ENCODE results near the gene LINS1. TPM values are rescaled to one million over a fixed set of nuclear protein-coding genes. Genes with fewer than 3 reads are reported as not detected.
A peak's percentile ranks its signal among the peaks of the same experiment; 100 is the strongest.

The LINS1 gene
- total RNA-seq, 2 donors from 2014 or later: 50.0 to 53.5 TPM

DNA sequence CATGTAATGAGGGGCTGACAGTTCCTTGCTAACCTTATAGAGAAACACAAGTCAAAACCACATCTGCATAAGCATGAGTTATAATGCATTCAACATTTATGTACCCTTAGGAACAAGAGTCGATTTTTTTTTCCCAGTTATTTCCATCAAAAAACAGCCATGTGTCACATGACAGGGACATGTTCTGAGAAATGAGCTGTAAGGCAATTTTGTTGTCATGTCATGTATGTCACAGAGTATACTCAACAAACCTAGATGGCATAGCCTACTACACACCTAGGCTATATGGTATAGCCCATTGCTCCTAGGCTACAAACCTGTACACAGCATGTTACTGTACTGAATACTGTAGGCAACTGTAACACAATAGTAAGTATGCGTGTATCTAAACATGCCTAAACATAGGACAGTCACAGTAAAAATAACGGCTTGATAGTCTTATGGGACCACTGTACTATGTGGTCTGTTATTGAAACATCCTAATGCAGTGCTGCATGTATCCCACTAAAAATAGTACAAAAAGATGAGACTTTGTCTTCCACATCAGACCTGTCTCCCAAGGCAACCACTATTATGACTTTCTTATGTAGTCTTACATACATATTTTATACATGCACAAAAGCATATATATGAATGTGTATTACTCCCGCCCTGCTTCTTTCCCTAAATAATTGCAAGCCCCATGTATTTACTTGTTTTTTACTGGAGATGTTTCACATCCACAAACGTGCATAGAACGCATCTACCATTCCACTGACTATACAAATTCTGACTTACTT, 34.9 kb downstream of the LINS1 start:
- Mint-ChIP-seq H3K36me3 (ENCODE audit: low read depth) (peaks cover 5% of the 10 kb centered on the region), H3K4me1 (peaks cover 30% of the 10 kb centered on the region), H3K27me3 (no peaks in the 10 kb centered on the region), H3K4me3 (no peak overlapping the region), H3K27ac (no peak overlapping the region)
- DNase-seq: no peak
- no peak for ATAC-seq
- no peaks in the 10 kb centered on the region for H3K9me3 ChIP-seq (ENCODE audit: control insufficient read depth, low read length, poor library complexity, severe bottlenecking)

DNA sequence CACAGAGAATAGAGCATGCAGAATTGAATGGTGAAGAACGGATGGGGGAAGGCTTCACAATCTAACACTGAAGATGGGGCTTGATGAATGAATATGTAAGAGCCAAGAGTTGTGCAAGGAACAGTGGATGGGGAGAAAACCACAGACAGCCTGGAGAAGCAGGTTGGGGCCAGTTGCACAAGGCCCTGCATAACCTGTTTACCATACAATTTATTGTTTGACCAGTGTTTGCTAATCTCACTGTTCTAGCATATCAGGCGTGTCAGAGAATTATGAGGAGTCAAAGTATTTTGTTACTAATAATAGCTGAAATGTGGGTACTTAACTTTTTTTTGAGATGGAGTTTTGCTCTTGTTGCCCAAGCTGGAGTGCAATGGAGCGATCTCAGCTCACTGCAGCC, 36.4 kb downstream of the LINS1 start:
- H3K9me3 ChIP-seq (ENCODE audit: control insufficient read depth, low read length, poor library complexity, severe bottlenecking): no peaks in the 10 kb centered on the region
- Mint-ChIP-seq H3K4me3 (no peak overlapping the region), H3K27ac (no peak overlapping the region), H3K4me1 (peaks cover 23% of the 10 kb centered on the region), H3K36me3 (ENCODE audit: low read depth) (peaks cover 6% of the 10 kb centered on the region), H3K27me3 (no peaks in the 10 kb centered on the region)
- ATAC-seq (no peak), DNase-seq (no peak)

DNA sequence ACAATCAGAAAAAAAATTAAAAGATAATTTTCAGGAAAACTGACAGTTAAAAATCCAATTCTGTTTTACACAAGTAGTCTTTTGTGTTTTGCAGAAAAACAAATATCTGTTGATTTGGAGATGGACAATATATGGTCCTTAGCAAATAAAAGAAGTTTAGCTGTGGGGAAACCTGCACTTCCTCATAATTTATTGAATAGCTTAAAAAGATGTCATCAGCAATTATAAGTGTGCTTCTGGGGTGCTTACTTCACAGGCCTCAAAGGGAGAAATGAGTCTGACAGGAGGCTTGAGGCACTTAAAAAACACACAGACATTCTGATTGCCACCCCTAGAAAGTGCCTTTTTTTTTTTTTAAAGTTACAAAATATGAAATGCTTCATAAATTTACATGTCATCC, 41.7 kb downstream of the LINS1 start:
- no peak for DNase-seq
- H3K4me1 Mint-ChIP-seq: peaks cover 14% of the 10 kb centered on the region
- H3K9me3 ChIP-seq (ENCODE audit: control insufficient read depth, low read length, poor library complexity, severe bottlenecking): no peaks in the 10 kb centered on the region
- peak overlapping the region; percentile 53 for H3K27ac Mint-ChIP-seq
- H3K4me3 Mint-ChIP-seq: no peak overlapping the region
- no peaks in the 10 kb centered on the region for H3K27me3 Mint-ChIP-seq
- peaks cover 5% of the 10 kb centered on the region for H3K36me3 Mint-ChIP-seq (ENCODE audit: low read depth)
- no peak for ATAC-seq

DNA sequence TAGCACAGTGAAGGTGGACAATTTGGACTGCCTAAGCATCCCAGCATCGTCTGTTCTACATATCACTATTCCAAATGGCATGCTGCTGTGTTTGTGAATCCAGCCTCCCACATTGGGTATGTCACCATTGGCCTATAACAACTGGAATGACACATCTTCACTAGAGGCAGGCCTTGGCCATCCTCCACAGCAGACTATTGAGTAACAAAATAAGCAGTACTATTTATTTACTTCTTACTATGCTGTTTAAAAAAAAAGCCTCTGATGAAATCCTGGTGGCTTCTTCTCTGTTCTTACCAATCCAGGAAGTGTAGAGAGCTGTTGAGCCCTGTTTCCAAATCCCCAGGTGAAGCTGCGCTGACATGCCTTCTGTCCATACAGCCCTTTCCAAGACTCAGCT, 42.7 kb downstream of the LINS1 start:
- no peak for ATAC-seq
- Mint-ChIP-seq H3K27ac (no peak overlapping the region), H3K36me3 (ENCODE audit: low read depth) (peaks cover 4% of the 10 kb centered on the region)

DNA sequence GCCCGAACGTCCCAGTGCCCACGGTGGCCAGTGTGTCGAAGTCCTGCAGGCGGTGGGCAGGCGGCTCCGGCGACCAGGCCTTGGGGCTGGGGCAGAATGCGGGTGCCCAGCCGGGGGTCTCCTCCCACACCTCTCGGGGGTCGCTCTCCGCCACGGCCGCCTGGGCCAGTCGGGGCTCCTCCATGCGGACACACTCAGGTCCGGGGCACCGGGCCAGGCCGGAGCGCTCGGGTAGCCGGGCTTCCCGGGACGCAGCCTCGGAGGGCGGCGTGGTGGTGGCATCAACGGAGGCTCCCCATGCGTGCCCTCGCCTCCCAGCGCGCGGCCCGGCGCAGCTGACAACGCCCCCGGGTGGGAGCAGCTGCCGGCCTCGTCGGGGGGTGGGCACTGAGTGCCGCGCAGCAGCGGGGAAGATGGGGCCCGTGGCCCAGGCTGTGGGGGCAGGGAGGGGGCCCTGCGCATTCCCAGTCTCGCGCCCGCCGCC, 43.2 kb downstream of the LINS1 start:
- H3K36me3 Mint-ChIP-seq (ENCODE audit: low read depth): peaks cover 4% of the 10 kb centered on the region
- DNase-seq (no peak), ATAC-seq (no peak)
- H3K9me3 ChIP-seq (ENCODE audit: control insufficient read depth, low read length, poor library complexity, severe bottlenecking): no peaks in the 10 kb centered on the region
- no peaks in the 10 kb centered on the region for H3K27me3 Mint-ChIP-seq
- no peak overlapping the region for H3K27ac Mint-ChIP-seq
- peaks cover 12% of the 10 kb centered on the region for H3K4me1 Mint-ChIP-seq
- H3K4me3 Mint-ChIP-seq: no peak overlapping the region

More for the DNA sequence above, 42.7 kb downstream of the LINS1 start:
- H3K9me3 ChIP-seq (ENCODE audit: control insufficient read depth, low read length, poor library complexity, severe bottlenecking): no peaks in the 10 kb centered on the region
- Mint-ChIP-seq H3K4me1 (peaks cover 12% of the 10 kb centered on the region), H3K27me3 (no peaks in the 10 kb centered on the region), H3K4me3 (no peak overlapping the region)
- no peak for DNase-seq

DNA sequence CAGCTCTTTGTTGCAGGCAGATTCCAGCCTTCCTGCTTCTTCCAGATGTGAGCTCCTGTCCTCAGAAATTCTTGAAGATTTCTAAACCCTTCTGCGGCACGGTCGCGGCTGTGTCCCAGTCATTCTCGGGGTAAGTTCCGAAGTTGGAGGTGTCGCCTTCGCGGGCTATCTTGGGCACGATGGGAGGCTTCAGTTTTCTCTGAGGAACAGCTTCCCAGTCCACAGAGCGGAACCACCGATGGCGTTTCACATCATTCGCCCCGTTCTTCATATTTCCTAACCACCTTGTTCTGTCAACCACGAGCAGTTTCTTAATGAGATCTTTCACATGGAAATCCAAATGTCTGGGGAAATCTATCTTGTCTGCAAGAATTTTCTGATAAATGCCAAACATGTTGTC, 48.5 kb downstream of the LINS1 start:
- Mint-ChIP-seq H3K27me3 (no peaks in the 10 kb centered on the region), H3K27ac (no peak overlapping the region), H3K36me3 (ENCODE audit: low read depth) (no peaks in the 10 kb centered on the region), H3K4me1 (no peaks in the 10 kb centered on the region), H3K4me3 (no peak overlapping the region)
- ATAC-seq (no peak), DNase-seq (no peak)
- H3K9me3 ChIP-seq (ENCODE audit: control insufficient read depth, low read length, poor library complexity, severe bottlenecking): no peaks in the 10 kb centered on the region

DNA sequence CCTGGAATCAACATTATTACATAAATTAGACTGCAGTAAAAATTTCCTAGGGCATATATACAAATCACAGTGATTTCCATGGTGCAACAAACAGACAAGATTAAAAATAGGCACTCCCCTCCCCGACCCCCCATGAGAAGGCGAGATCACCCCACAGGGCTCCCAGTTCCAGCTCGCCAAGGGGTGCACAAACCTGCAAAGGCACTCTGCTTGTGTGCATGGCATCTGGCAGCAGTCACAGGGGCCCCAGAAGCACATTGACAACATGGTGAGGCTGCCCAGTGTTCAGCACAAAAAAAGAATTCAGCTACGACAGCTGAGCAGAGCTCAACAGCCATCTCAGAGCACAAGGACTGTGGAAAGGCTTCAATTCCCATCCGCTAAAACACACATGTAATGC, 54.0 kb downstream of the LINS1 start:
- ATAC-seq: no peak
- no peak for DNase-seq
- no peaks in the 10 kb centered on the region for H3K9me3 ChIP-seq (ENCODE audit: control insufficient read depth, low read length, poor library complexity, severe bottlenecking)
- Mint-ChIP-seq H3K27ac (no peak overlapping the region), H3K27me3 (no peaks in the 10 kb centered on the region), H3K4me3 (no peak overlapping the region), H3K36me3 (ENCODE audit: low read depth) (no peaks in the 10 kb centered on the region), H3K4me1 (no peaks in the 10 kb centered on the region)

DNA sequence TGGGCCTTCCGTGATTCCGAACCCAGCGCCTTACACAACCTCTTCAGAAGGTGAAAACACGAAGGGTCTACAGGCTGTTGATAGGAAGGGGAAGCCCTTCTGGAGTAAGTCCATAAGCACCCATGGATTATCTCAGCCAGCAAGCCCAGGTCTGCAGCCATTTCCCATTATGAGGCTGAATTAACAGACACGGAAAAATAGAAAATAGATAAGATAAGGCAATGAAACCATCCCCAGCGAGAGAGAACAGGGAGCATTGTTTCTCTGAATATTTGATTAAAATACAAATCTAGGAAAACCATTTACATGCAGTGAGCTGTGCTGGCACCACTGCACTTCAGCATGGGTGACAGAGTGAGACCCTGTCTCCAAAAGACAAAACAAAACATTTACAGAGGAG, 57.0 kb downstream of the LINS1 start:
- H3K27ac Mint-ChIP-seq: no peak overlapping the region
- no peaks in the 10 kb centered on the region for H3K4me1 Mint-ChIP-seq
- no peaks in the 10 kb centered on the region for H3K9me3 ChIP-seq (ENCODE audit: control insufficient read depth, low read length, poor library complexity, severe bottlenecking)
- ATAC-seq (no peak), DNase-seq (no peak)
- H3K27me3 Mint-ChIP-seq: no peaks in the 10 kb centered on the region
- H3K36me3 Mint-ChIP-seq (ENCODE audit: low read depth): no peaks in the 10 kb centered on the region
- H3K4me3 Mint-ChIP-seq: no peak overlapping the region

DNA sequence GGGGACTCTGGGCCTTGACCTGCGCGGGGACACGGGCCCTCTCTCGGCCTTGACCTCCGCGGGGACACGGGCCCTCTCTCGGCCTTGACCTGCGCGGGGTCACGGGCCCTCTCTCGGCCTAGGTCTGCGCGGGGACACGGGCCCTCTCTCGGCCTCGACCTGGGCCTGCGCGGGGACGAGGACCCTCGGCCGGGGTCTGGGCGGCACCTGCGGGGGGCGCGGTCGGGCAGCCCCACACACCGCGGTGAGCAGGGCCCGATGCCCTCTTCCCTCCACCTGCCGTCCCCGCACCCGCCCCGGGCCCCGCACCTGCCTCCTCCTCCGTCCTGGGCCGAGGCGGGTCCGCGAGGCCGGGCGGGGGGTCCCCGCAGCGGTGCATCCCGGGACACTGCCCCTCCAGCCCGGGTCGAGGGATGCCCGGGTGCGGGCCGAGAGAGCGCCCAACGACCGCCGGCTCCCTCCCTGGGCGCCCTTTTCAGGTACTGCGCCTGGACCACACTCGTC, 57.6 kb downstream of the LINS1 start:
- H3K27ac Mint-ChIP-seq: no peak overlapping the region
- no peaks in the 10 kb centered on the region for H3K4me1 Mint-ChIP-seq
- no peaks in the 10 kb centered on the region for H3K27me3 Mint-ChIP-seq
- ATAC-seq (no peak), DNase-seq (no peak)
- no peaks in the 10 kb centered on the region for H3K9me3 ChIP-seq (ENCODE audit: control insufficient read depth, low read length, poor library complexity, severe bottlenecking)
- no peaks in the 10 kb centered on the region for H3K36me3 Mint-ChIP-seq (ENCODE audit: low read depth)
- no peak overlapping the region for H3K4me3 Mint-ChIP-seq

DNA sequence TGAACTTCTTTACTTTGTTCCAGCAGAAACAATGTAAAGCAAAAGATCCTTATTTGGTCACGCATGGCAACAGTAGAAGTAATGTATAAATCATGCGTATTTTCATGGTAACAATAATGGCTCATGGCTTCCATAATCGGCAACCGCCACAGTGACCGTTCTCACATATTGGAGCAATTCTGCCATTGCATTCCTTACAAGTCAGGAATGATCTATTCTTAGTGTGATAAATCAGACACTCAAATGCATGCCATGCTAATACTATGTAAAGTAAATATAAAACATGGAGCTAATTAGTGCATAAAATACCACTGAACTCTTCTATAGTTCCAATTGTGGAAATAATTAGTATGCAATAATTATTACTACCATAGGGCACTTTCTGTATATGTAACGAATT, 59.7 kb downstream of the LINS1 start:
- no peaks in the 10 kb centered on the region for H3K9me3 ChIP-seq (ENCODE audit: control insufficient read depth, low read length, poor library complexity, severe bottlenecking)
- DNase-seq: no peak
- no peaks in the 10 kb centered on the region for H3K4me1 Mint-ChIP-seq
- peaks cover 3% of the 10 kb centered on the region for H3K36me3 Mint-ChIP-seq (ENCODE audit: low read depth)
- no peaks in the 10 kb centered on the region for H3K27me3 Mint-ChIP-seq
- no peak overlapping the region for H3K4me3 Mint-ChIP-seq
- no peak for ATAC-seq
- H3K27ac Mint-ChIP-seq: no peak overlapping the region

DNA sequence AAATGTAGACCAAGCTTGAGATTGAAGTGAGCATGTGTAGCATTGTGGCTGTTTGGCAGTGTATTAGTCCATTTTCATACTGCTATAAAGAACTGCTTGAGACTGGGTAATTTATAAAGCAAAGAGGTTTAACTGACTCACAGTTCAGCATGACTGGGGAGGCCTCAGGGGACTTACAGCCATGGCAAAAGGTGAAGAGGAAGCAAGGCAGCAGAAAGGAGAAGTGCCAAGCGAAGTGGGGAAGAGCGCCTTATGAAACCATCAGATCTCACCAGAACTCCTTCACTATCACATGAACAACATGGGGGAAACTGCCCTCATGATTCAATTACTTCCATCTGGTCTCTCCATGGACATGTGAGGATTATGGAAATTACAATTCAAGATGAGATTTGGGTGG, 64.7 kb downstream of the LINS1 start:
- DNase-seq: no peak
- no peaks in the 10 kb centered on the region for H3K4me1 Mint-ChIP-seq
- H3K27ac Mint-ChIP-seq: no peak overlapping the region
- peaks cover 6% of the 10 kb centered on the region for H3K36me3 Mint-ChIP-seq (ENCODE audit: low read depth)
- no peaks in the 10 kb centered on the region for H3K9me3 ChIP-seq (ENCODE audit: control insufficient read depth, low read length, poor library complexity, severe bottlenecking)
- ATAC-seq: peak; percentile 36
- H3K27me3 Mint-ChIP-seq: no peaks in the 10 kb centered on the region
- H3K4me3 Mint-ChIP-seq: no peak overlapping the region

DNA sequence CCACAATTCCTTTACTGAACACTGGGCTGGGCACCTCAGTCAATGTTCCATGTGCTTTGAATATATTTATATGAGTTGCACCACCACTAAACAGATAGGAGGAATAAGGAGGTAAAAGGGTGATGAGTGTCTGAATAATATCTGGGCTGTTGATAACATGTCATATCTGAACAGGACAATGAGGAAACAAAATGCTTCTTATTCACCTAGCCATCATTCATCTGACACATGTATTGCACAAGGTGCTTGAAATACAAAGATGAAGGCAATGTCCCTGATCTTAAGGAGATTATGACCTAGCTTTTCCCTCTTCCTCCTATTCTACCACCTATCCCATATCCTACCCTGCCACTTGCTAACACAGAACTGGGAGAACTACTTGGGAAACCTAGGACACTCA, 65.3 kb downstream of the LINS1 start:
- H3K9me3 ChIP-seq (ENCODE audit: control insufficient read depth, low read length, poor library complexity, severe bottlenecking): no peaks in the 10 kb centered on the region
- no peak for ATAC-seq
- H3K27ac Mint-ChIP-seq: no peak overlapping the region
- H3K27me3 Mint-ChIP-seq: no peaks in the 10 kb centered on the region
- H3K36me3 Mint-ChIP-seq (ENCODE audit: low read depth): peaks cover 6% of the 10 kb centered on the region
- H3K4me3 Mint-ChIP-seq: no peak overlapping the region
- no peak for DNase-seq
- no peaks in the 10 kb centered on the region for H3K4me1 Mint-ChIP-seq

DNA sequence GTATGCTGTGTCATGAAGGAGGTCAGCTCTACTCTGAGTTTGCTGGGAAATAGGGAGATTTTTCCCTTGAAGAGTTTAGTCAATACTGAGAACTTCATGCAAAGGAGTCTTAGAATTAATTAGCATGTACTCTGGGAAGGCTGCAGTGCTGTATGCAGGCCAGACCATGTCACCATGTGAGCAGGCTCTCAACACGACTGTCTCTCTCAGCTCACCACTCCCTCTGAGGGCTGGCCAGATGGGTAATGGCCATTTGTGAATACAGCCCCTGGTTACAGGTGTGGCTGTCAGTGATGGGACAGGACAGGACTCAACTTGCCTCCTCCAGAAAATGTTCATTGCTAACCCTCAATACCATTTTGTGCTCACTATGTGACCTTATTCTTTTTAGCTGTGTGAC, 68.1 kb downstream of the LINS1 start:
- DNase-seq (no peak), ATAC-seq (no peak)
- H3K4me1 Mint-ChIP-seq: peaks cover 5% of the 10 kb centered on the region
- no peak overlapping the region for H3K4me3 Mint-ChIP-seq
- H3K27ac Mint-ChIP-seq: no peak overlapping the region
- peaks cover 6% of the 10 kb centered on the region for H3K36me3 Mint-ChIP-seq (ENCODE audit: low read depth)
- peaks cover 5% of the 10 kb centered on the region for H3K27me3 Mint-ChIP-seq
- no peaks in the 10 kb centered on the region for H3K9me3 ChIP-seq (ENCODE audit: control insufficient read depth, low read length, poor library complexity, severe bottlenecking)

DNA sequence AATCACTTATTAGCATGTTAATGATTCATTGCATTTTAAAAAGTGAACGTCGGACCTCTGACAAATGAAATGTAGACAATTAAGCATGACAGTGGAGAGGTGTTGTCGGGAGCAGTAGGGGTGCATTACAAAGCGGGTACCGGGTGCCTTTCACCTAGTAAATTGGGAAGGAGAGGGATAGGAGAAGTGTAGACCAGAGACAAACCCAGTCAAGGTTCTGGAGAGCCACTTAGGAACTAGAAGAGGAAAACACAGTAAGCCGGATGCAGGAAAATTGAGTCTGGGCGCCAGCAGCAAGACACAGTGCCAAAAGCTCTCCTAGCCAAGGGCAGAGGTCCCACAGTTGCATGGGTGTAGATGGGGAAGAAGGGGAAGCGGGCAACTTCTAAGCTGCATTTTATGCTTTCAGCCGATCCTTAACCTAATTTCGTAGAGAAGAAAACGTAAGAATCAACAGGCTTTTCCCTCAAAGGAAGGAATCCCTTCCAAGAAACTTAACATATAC, 70.1 kb downstream of the LINS1 start:
- Mint-ChIP-seq H3K27ac (no peak overlapping the region), H3K36me3 (ENCODE audit: low read depth) (peaks cover 7% of the 10 kb centered on the region)
- ATAC-seq: no peak

More for the DNA sequence above, 70.1 kb downstream of the LINS1 start:
- DNase-seq: no peak
- H3K27me3 Mint-ChIP-seq: peaks cover 5% of the 10 kb centered on the region
- H3K4me1 Mint-ChIP-seq: peaks cover 9% of the 10 kb centered on the region
- no peaks in the 10 kb centered on the region for H3K9me3 ChIP-seq (ENCODE audit: control insufficient read depth, low read length, poor library complexity, severe bottlenecking)
- H3K4me3 Mint-ChIP-seq: no peak overlapping the region

Measured in T-helper 17 cell (primary cell).